Hypothalamus (tissue), 51 donors: ENCODE results near the gene FLT4.
"Not testable (repeated sequence)": the region's sequence is repeated elsewhere in the genome, so short reads cannot be mapped to it uniquely, and the experiment has no call there.

Experiments
- DNase-seq, 51 donors: peaks; one replicate each; lab custom pipeline; 2025; lab: John Stamatoyannopoulos, UW

Gene FLT4

DNA sequence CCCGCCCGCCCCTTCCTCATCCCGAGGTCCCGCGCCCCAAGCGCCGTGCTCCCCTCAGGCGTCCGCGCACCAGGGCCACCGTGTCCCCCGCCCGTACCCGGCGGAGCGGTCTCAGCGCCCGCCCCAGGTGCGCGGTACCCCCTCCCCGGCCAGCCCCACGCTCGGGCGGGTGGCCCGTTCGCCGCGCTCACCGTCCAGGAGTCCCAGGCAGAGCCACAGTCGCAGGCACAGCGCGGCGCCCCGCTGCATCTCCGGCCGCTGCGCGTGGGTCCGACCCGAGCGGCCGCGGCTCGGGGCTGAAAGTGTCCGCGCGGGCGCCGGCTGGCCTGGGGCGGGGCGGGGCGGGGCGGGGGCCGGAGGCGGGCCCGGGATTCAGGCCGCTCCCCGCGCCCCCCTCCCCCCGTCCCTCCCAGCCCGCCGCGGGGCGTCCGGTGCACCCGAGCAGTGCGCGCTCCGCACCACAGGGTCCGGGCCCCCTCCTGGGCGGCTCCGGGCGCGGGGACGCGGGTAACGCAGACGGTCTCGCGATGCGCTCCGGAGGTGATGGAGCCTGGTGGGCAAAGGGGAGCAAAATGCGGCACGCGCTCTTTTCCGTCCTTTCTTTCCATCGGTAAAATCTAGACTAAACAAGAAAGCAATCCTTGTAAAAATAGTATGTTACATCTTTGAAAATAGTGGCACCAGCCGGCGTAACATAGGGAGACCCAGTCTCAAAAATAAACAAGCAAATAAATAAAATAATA, at the start of gene FLT4:
Gene FLT4, minus strand, starts transcription at position 304 of the 743 bp plus-strand sequence. Its CDS starts 55 bp downstream, at position 249.
- DNase-seq: no peak

DNA sequence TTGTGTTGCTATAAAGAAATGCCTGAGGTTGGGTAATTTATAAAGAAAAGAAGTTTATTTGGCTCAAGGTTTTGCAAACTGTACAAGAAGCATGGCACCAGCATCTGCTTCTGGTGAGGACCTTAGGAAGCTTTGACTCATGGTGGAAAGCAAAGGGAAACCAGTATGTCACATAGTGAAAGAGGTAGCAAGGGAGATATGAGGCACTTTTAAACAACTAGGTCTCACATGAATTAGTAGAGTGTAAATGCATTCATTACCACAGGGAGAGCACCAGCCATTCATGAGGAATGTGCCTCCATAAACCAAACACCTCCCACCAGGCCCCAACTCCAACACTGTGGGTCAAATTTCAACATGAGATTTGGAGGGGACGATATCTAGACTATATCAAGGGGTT, 49.6 kb upstream of the FLT4 start:
- no peak for DNase-seq

DNA sequence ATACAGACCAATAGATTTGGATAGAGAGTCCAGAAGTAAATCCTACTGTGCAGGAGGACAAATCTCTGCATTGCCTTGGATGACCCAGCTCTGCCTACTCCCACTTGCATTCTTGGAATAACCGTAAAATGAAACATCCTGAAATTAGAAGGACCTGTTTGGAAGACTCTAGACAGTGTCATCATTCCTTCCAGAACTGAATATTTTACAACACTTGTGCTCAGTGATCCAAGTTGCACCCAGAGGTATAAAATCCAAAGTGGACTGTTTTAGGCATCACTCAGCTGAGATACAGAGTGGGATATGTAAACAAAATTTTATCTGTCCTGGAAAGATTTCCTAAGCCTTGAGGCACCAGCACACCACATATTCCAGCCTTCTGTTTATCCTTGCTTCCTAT, 46.7 kb upstream of the FLT4 start:
- DNase-seq: no peak

DNA sequence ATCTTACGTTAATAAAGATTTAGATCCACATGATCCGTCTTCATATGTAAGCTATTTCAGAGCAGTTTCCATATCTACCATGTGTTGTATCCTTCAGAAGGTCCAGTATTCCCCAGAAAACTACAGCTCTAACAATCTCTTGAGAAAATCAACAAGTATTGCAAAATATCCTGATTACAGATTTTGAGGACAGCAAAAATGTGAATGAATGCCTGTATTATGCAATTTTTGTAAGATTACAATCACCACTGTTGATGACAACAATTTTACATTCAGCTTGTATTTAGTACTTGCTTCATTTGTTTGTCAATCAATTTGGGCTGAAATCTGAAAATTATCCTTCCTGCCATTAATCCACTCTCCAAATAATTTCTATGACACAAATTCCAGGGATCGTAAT, 43.0 kb upstream of the FLT4 start:
- no peak for DNase-seq

DNA sequence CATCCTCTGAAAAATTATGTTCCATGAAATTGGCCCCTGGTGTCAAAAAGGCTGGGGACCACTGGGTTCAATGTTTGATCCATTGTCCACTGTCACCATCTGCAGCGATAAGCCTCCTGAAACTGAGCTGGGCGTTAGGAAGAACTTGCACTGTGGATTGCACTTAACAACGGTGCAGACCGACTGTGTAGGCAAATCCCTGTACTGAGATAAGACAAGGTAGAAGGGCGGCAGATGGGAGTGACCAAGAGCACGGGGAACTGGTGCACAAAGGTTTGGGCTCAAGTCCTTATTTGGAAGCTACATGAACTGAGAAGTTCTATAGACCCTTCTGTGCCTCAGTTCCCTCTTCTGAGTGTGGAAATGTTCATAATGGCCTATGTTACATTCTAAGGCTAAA, 41.6 kb upstream of the FLT4 start:
- DNase-seq: no peak

DNA sequence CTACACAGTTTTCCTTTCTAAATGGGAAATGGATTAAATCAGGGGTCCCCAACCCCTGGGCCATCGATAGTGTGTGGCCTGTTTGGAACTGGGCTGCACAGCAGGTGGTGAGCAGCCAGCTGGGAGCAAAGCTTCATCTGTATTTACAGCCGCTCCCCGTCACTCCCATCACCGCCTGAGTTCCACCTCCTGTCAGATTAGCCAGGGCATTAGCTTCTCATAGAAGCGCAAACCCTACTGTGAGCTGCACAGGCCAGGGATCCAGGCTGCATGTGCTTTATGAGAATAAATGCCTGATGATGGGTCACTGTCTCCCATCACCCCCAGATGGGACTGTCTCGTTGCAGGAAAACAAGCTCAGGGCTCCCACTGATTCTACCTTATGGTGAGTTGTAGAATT, 41.2 kb upstream of the FLT4 start:
- no peak for DNase-seq

DNA sequence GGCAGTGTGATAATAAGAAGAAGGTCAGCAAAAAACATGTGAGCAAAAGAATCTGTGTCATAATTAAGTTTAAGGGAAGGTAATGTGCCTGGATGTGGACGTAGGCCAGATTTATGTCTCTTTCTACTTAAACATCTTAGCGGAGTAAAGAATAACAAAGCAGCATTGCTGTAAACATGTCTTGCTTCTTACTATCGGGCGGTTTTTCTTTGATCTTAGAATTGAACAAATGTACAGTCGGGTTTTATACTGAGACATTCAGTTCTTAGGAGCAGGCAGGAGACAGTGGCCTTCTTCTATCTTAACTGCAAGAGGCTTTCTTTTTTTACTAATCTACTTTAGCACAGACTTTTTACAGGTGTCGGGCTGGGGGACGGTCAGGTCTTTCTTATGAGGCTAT, 40.4 kb upstream of the FLT4 start:
- no peak for DNase-seq

DNA sequence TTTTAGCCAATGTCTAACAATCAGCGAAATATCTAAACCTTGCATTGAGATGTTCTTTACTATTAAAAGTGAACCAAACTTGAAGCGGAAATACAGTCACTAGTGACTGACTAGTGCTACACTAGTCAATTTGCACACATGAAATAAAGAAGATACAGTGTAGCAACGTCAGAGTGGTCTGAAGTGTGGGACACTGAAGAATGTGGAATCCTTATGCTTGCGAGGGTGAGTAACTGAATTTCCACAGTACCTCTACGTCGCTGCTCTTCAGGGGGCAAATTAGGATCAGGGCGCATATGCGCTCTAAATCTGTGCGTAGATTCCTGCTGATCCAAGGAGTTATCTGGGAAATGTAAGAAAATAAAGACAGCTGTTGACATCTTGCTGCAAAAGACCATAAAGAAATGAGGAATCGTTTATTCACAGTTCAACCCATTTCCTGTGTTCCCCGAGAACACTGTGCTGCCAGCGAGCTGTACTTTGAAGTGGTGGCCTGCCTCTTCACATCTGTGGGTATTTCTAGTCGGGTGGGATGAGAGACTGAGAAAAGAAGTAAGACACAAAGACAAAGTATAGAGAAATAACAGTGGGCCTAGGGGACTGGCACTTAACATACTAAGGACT, 39.8 kb upstream of the FLT4 start:
- DNase-seq: no peak

DNA sequence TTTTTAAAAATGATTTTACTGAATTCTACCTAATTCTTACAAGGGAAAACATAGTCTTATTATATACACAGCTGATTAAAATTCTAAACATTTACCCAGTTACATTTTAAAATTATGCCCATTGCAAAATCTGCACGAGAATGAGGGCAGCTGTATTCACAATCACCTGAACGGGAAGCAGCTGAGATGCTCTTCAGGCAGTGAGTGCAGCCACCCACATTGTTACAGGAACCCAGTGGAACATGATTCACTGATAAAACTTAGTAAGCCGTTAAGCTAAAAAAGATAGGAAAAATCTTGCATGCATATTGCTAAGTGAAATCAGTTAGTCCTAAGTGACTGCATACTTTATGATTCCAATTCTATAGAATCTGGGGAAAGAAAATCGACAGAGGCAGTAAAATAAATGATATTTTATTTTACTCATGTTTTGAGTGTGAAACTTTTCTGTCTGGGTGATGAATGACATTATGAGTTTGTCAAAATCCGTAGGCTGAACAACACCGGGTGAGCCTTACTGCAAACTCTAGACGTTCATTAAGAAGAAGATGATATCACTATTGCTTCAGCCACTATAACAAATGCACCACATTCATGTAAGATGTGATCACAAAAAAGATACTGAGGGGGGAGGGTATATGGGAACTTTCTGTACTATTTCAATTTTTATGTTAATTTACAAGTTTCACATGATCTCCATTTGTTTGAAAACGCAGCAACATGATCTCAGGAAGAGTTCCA, 39.1 kb upstream of the FLT4 start:
- peak in 1 of 51 donors; percentile 7 for DNase-seq

DNA sequence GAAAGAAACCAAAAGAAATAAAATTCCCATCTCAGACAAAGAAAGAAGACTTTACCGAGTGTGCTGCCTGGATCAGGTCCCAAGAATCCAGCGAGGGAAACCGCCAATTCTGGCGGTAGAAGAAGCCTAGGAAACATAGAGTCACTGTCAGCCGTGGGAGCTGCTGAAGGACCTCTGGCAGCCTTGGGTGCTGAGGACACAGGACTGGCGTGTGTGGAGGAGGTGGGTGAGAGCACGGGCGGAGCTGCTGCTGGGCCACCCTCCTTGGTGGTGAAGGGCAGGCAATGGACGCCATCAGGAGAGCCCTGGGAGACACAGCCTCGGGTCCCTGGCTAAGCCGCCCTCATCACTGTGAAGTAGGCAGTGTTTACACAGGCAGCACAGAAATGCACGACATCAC, 37.4 kb upstream of the FLT4 start:
- not testable (repeated sequence) for DNase-seq

DNA sequence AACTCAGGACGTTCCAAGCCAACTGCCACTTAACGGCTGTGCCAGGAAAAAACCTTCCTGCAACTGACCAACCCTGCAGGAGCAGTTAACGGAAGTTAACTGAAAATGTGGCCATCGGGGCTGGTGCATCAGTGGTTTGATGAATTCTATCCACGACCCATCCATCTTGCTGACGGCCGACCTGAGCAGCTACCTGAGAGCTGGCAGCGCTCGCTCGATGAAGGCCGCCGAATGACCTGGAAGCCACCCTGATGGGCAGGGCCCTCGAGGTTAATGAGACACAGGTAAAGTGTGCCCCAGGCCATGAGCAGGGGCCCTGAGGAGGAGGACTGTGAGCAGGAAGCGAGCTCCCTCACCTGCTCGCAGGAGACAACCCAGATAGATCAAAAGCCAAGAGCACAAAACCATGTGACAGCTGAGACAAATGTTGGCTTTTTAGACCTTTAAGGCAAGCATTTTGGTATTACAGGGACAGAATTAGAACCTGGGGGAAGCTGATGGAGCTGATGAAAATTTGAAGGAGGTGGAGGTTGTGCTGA, 35.3 kb upstream of the FLT4 start:
- DNase-seq: no peak

DNA sequence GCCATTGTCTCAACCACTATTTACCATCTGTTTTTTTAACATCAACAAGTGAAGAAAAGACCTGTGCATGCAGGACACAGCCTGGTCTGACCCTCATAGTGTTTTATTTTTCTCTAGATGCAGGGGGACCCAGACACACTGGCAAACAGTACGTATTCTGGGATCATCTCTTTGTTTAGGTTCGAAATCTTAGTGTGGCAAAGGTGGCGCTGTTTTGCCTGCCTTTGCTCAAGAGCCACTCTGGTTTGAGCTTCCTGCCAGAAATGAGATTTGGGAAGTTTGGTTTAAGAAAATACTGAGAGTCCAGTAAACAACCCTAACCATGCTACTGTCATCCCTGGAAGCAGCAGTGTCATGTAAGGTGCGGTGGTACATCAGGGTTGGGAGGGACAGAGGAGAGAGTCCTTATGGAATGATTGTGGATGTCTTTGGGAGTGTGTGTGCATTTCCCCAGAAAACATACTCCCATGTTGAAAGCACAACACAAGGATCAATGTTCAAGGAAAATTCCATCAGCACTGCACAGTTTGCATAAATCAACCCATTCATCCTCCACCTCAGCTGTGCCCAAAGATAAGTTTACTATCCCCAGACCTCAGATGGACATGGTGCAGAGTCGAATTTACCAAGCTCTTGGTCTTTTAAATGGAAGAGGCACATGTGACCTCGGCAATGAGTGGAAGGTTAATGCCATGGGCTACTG, 34.0 kb upstream of the FLT4 start:
- no peak for DNase-seq

DNA sequence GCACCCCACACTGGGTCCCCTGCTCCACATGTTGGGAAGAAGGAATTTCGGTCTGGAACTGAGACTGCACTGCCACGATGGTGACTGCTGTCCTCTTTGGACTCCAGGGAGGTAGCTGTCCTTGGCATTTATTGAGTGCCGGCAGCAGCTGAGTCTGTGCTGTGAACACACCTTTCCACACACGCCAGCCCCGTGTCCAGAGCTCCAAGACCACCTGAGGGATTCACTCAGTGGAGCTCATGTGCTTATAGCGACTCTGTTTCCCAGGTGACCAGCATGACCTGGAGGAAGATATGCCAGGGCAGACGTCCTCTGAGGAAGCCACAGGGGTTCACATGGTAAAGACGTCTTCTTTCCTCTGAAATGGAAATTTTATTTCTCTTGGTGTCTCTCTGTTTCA, 33.2 kb upstream of the FLT4 start:
- DNase-seq: no peak

DNA sequence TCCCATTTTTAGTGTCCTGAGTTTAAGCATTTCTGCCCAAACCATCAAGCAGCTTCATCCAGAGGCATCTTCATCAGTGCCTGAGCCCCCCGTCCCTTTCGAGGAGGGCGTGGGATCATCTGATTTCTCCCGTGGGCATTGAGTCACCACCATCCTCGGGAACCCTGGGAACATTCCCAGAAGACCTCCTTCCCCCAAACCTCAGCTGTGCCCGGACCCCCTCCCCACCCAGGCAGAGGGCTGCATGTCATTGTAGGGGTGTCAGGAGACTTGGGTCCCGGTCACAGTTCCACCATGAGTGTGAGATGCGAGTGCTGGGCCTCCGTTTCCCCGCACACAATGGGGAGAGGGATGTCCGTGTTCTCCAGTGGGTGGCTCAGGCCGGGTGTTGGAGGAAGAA, 32.6 kb upstream of the FLT4 start:
- not testable (repeated sequence) for DNase-seq

DNA sequence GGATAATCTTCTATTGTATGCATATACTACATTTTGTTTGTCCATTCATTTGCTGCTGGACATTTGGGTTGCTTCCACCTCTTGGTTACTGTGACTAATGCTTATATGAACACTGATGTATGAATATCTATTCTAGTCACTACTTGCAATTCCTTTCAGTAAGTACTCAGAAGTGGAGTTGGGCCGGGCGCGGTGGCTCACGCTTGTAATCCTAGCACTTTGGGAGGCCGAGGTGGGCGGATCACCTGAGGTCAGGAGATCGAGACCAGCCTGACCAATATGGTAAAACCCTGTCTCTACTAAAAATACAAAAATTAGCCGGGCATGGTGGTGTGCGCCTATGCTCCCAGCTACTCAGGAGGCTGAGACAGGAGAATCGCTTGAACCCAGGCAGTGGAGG, 28.9 kb upstream of the FLT4 start:
- DNase-seq: not testable (repeated sequence)

DNA sequence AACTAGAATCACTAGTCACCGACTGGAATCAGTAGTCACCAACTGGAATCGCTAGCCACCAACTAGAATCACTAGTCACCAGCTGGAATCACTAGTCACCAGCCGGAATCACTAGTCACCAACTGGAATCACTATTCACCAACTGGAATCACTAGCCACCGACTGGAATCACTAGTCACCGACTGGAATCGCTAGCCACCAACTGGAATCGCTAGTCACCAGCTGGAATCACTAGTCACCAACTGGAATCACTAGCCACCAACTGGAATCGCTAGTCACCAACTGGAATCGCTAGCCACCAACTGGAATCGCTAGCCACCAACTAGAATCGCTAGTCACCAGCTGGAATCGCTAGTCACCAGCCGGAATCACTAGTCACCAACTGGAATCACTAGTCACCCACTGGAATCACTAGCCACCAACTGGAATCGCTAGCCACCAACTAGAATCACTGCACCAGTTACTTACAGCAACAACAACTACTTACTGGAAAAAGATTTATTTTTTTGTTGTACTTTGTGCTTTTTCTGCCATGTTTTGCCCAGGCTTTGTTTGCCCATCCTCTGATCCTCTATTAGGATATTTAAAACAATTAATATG, 25.7 kb upstream of the FLT4 start:
- DNase-seq: no peak

DNA sequence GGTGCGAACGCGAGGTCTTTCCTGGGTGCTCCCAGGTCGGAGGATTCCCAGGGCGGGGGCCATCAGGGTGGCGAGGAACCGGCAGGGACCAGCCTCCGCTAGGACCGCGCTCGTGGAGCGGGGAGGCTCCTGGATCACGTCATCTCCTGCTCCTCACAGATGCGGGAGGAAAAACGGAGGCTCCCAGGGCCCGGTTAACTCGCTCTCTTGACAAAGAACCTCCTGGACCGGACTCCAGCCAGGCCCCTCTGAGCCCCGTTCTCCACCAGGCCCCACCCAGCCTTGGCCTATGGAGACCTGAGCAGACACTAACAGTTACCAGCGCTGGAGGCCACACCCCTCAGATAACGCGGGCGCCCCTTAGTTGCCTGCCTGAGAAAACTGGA, 24.7 kb upstream of the FLT4 start:
- peak in 2 of 51 donors; percentile 3 to 23 for DNase-seq

DNA sequence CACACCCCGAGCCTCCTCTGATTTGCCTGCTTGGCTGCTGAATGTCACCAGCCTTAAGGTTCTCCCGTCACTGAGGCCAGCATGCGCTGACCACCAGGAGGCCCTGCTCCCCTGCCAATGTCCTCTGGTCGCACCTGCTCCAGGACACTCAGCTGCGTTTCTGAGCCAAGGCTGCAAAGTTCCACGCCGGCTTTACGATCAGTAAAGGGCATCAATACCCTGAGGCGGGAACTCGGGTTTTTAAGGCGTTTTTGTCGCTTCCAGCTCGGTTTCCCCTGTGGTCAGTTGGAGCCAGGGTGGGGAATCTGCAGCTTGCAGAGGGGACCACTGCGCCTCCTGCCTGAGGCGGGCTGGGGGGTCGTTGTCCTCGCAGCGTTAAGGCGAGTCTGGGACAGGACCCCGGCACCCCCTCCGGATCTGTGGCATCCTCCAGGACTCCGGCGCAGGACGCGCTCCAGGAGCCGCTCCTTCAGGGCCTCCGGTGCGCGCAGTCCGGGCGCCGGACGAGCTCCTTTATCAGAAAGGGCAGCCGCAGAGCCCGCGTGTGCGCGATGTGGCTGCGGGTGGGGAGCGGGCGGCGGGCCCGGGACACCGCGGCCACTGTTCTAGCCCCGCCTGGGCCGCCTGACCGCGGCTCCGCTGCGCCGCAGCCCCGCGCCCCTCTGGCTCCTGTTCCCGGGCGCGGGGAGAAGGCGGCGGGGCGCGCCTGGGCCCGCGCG, 24.1 kb upstream of the FLT4 start:
- DNase-seq: no peak

DNA sequence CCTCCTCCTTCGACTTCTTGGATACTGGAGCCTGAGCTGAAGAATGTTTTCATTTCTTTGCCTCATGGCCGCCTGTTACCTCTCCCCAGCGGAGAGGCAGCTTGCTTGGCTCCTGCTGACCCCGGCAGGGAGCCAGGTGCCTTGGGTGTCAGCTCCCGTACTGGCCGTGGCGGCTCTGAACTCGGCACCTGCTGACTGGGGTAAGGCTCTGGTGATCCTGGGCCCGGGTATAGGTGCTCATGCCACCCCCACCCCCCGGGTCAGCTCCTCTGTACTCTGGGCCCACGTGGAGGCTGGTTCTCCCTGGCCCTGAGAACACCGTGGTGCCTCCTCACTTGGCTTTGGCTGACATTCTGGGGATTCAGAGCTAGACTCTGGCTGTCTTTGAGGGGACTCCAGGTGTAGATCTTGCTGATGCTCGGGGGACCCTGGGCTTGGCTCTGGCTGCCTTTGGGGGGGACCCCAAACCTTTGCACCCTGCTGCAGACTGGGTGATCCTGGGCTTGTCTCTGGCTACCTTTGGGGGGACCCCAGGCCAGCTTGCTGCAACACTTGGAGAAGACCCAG, 22.6 kb upstream of the FLT4 start:
- DNase-seq: not testable (repeated sequence)
